ENCODE data around the gene COLEC12. TPM values are rescaled to one million over a fixed set of nuclear protein-coding genes. Genes with fewer than 3 reads are reported as not detected.

Gene COLEC12
- total RNA-seq, 4 donors from 2014 or later = 2.1 to 6.2 (median 5.2) TPM

DNA sequence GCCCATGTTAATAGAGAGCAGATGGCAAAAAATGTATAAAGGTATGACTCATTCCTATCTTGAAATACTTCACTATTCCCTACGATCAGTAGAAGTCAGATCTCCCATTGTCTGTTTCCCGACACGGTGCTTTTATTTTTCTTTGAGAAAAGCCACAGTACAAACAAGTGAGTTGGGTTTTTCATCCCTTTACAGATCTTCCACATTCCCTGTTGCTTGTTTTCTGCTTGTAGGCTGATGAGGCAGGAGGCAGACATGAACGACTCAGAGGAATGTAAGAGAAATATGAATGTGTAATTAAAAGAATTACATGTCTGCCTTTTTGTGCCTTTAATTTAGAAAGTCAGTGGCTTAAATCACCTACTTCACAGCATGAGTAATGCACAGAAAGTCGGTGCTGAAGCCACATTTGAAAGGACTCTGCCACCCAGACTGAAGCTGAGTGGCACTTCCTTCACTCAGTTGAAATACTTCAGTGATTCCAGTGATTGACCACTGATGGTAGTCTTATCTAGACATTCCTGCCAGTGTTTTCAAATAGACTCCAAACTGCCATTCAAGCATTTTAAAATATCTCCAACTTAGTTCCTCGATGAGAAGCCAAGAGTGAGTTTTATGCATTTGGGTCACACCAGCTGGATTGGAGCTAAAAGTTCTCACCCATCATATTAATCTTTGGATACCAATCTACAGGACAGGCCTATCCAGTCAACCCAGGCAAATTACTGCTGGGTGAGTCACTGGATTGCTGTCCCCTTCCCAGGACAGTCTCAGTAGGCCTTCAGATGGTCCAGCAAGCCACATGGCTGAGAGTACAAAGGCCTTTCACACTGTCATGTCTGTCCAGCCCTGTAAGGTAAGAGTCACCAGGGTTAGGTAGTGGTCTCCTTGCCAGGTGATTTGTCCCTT is 79.0 kb downstream of the COLEC12 start:
- 27% methylated on average over 6 of the region's 6 CpGs for WGBS
- Histone ChIP-seq H3K36me3 (no peaks in the 10 kb centered on the region), H3K27ac (no peak overlapping the region), H3K4me3 (no peak overlapping the region), H3K4me1 (peaks cover 8% of the 10 kb centered on the region), H3K27me3 (no peaks in the 10 kb centered on the region), H3K9me3 (no peaks in the 10 kb centered on the region)
- TF ChIP-seq, protein P1, sequence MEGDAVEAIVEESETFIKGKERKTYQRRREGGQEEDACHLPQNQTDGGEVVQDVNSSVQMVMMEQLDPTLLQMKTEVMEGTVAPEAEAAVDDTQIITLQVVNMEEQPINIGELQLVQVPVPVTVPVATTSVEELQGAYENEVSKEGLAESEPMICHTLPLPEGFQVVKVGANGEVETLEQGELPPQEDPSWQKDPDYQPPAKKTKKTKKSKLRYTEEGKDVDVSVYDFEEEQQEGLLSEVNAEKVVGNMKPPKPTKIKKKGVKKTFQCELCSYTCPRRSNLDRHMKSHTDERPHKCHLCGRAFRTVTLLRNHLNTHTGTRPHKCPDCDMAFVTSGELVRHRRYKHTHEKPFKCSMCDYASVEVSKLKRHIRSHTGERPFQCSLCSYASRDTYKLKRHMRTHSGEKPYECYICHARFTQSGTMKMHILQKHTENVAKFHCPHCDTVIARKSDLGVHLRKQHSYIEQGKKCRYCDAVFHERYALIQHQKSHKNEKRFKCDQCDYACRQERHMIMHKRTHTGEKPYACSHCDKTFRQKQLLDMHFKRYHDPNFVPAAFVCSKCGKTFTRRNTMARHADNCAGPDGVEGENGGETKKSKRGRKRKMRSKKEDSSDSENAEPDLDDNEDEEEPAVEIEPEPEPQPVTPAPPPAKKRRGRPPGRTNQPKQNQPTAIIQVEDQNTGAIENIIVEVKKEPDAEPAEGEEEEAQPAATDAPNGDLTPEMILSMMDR (IDR thresholded peaks at IDR 0.05) = no peak
- TF ChIP-seq EP300 (IDR thresholded peaks at IDR 0.05) (no peak), POLR2AphosphoS5 (IDR thresholded peaks at IDR 0.05) (no peak), POLR2A (IDR thresholded peaks at IDR 0.05) (no peak)
- DNase-seq (ENCODE audit: low spot score in 2 of 2) = no peak

DNA sequence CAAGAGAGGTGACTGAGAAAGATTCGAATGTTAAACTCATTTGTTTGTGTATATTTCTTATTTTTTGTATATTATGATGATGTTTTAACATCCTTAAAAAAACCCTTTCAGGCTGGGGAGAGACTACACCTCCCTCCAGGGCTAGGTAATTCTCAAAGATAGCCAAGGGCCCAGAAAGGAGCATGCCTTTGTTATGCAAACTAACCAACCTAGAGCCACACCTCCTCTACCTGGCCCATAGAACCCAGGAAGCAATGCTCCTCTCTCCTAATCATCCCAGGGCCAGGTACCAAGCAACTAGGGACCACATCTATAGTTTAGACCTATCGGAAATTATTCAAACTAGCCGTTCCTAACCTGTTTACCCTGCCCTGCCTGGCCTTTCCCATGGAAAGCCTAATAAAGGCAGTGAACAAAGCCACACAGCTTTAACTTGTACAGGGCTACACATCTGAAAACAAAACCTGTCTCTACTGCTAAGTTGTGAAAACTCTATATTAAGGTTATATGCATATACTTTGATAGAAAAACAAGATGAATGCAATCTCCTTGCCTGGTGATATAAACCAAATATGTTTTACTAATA is 79.7 kb downstream of the COLEC12 start:
- no peak for DNase-seq (ENCODE audit: low spot score in 2 of 2)
- H3K4me3 ChIP-seq = no peak overlapping the region
- H3K4me1 ChIP-seq = peaks cover 8% of the 10 kb centered on the region
- H3K27me3 ChIP-seq = no peaks in the 10 kb centered on the region
- H3K9me3 ChIP-seq = no peaks in the 10 kb centered on the region
- no peaks in the 10 kb centered on the region for H3K36me3 ChIP-seq
- WGBS = 83% methylated on average over 3 of the region's 3 CpGs
- TF ChIP-seq, protein P1 (IDR thresholded peaks at IDR 0.05) = no peak
- no peak for TF ChIP-seq POLR2A (IDR thresholded peaks at IDR 0.05)
- no peak for TF ChIP-seq POLR2AphosphoS5 (IDR thresholded peaks at IDR 0.05)
- no peak for TF ChIP-seq EP300 (IDR thresholded peaks at IDR 0.05)
- no peak overlapping the region for H3K27ac ChIP-seq

DNA sequence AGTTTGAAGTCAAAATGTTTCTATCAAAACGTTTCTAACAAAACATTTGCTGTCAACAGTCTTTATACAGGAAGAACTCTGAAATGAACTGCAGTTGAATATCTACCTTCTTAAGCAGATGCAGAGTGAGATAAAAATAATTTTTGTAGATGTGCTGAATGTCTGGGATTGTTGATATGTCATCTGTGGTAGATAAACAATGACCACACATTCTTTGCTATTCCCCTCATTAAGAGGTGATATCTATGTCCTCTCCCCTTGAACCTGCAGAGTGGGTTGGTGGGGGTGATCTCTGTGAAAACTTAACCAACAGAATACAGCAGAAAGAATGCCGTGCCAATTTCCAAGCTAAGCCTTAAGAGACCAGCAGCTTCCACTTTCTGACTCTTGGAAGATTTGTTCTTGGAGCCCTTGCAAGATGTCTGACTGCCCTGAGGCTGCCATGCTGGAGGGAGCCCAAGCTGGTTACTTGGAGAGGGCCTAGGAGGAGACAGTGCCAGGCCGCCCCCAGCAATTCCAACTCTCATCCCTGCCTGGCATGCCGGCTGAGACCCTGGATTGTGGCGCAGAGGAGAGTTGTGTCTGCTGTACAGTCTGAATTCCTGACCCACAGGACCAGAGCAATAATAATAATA is 80.8 kb downstream of the COLEC12 start:
- TF ChIP-seq EP300 (IDR thresholded peaks at IDR 0.05) (no peak), POLR2AphosphoS5 (IDR thresholded peaks at IDR 0.05) (no peak), POLR2A (IDR thresholded peaks at IDR 0.05) (no peak)
- TF ChIP-seq, protein P1 (IDR thresholded peaks at IDR 0.05) = no peak
- WGBS = 74% methylated on average over 4 of the region's 5 CpGs
- Histone ChIP-seq H3K27ac (no peak overlapping the region), H3K4me3 (no peak overlapping the region), H3K9me3 (no peaks in the 10 kb centered on the region), H3K36me3 (no peaks in the 10 kb centered on the region), H3K27me3 (no peaks in the 10 kb centered on the region), H3K4me1 (peaks cover 3% of the 10 kb centered on the region)
- no peak for DNase-seq (ENCODE audit: low spot score in 2 of 2)

DNA sequence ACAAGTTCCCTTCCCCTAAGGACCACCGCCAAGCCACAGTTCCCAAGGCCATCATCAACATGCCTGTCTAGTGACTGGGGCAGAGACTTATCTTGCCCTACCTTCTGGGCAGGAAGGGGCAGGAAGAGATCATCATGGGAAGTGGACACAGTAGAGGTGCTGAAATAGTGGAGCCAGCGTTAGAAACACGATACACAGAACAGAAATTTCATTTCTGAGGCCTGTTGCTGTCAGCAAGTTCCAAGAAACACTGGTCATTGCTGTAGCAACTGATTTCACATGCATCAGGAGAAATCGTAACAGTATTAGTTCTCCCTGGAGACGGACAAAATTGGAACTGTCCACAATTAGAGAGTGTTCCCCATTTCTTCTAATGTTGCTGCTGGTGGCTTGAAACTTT is 83.0 kb downstream of the COLEC12 start:
- Histone ChIP-seq H3K9me3 (no peaks in the 10 kb centered on the region), H3K36me3 (no peaks in the 10 kb centered on the region), H3K4me3 (no peak overlapping the region), H3K4me1 (no peaks in the 10 kb centered on the region), H3K27ac (no peak overlapping the region), H3K27me3 (no peaks in the 10 kb centered on the region)
- 81% methylated on average over 5 of the region's 5 CpGs for WGBS
- no peak for DNase-seq (ENCODE audit: low spot score in 2 of 2)
- TF ChIP-seq POLR2A (IDR thresholded peaks at IDR 0.05) (no peak), EP300 (IDR thresholded peaks at IDR 0.05) (no peak), POLR2AphosphoS5 (IDR thresholded peaks at IDR 0.05) (no peak)
- TF ChIP-seq, protein P1 (IDR thresholded peaks at IDR 0.05) = no peak

DNA sequence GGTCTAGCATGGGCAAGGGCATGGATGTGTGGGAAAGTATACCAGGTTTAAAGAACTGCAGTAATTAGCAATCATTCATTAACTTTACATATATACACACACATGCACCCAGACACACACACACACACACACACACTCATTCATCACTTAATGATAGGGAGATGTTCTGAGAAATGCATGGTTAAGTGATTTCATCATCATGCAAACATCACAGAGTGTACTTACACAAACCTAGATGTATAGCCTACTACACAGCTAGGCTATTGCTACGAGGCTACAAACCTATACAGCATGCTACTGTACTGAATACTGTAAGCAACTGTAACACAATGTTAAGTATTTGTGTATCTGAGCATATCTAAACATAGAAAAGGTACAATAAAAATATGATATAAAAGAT is 83.6 kb downstream of the COLEC12 start:
- H3K9me3 ChIP-seq = no peaks in the 10 kb centered on the region
- H3K27ac ChIP-seq = no peak overlapping the region
- no peak for DNase-seq (ENCODE audit: low spot score in 2 of 2)
- TF ChIP-seq POLR2AphosphoS5 (IDR thresholded peaks at IDR 0.05) (no peak), EP300 (IDR thresholded peaks at IDR 0.05) (no peak), POLR2A (IDR thresholded peaks at IDR 0.05) (no peak)
- TF ChIP-seq, protein P1 (IDR thresholded peaks at IDR 0.05) = no peak
- H3K4me3 ChIP-seq = no peak overlapping the region
- H3K36me3 ChIP-seq = no peaks in the 10 kb centered on the region
- no peaks in the 10 kb centered on the region for H3K27me3 ChIP-seq
- 96% methylated on average over 1 of the region's 1 CpG for WGBS
- no peaks in the 10 kb centered on the region for H3K4me1 ChIP-seq
